Activated T-cell treated with anti-CD3 and anti-CD28 coated beads, Interleukin-2, amount 50 U/mL, for 24 hours (primary cell): ENCODE data around the gene CAPN15.
A peak's percentile ranks its signal among the peaks of the same experiment; 100 is the strongest.
"Not testable (repeated sequence)": the region's sequence is repeated elsewhere in the genome, so short reads cannot be mapped to it uniquely, and the experiment has no call there.

ENCODE experiments used
- DNase-seq: peaks from one replicate; pipeline ENCODE4 v3.0.0-alpha.2; 2020
- H3K27ac Mint-ChIP-seq: 2 replicates; pipeline ENCODE4 v1.8.0; 2020; ENCODE audit warnings: mild to moderate bottlenecking, mixed read lengths
- H3K27me3 Mint-ChIP-seq: 2 replicates; pipeline ENCODE4 v1.8.0; 2020; ENCODE audit warnings: mixed read lengths
- H3K36me3 Mint-ChIP-seq: 2 replicates; pipeline ENCODE4 v1.8.0; 2020; ENCODE audit warnings: low read depth, mixed read lengths
- H3K4me1 Mint-ChIP-seq: 2 replicates; pipeline ENCODE4 v1.8.0; 2020; ENCODE audit warnings: low read depth, mixed read lengths
- H3K4me3 Mint-ChIP-seq: 2 replicates; pipeline ENCODE4 v1.8.0; 2020; ENCODE audit warnings: mild to moderate bottlenecking, moderate library complexity, mixed read lengths
- H3K9me3 Mint-ChIP-seq: 2 replicates; pipeline ENCODE4 v1.8.0; 2020; ENCODE audit warnings: mixed read lengths

Gene CAPN15

DNA sequence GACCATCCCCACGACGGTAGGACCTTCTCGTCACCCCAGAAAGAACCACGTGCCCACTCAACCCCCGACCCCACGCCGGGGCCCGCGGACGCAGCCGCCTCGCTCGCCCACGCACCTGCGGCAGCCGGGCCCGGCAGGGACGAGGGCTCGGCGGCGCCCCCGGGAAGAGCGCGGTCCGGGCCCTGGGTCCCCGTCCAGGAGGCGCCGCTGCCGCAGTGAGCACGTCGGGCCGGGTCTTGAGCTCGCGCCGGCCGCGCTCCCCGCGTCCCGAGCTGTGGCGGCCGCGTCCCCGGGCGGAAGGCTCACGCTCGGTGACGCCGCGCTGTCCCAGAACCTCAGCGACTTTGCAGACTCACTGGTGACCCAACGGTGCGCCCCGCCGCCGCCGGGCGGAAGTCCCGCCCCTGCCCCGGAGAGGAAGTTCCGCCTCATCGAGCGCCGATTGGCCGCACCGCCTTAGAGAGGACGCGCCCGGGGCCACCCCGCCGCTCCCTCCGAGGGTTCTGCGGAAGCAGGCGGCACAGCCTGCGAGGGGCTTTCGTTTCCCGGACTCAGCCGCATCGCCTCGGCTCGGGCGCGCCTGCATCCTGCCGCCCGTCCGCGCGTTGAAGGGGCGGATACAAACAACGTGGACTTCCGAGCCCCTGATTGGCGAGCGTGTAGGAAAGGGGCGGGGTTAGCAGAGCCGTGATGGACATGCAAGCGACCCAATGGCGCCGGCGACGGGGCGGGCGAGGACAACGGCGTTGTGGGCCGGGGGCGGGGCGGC lies 61.6 kb downstream of the CAPN15 start:
- Mint-ChIP-seq H3K27me3 (no peaks in the 10 kb centered on the region), H3K4me3 (peak overlapping the region; percentile 92), H3K4me1 (peaks cover 34% of the 10 kb centered on the region), H3K27ac (peak overlapping the region; percentile 98), H3K9me3 (no peaks in the 10 kb centered on the region), H3K36me3 (peaks cover 25% of the 10 kb centered on the region)
- peak; percentile 100 for DNase-seq

DNA sequence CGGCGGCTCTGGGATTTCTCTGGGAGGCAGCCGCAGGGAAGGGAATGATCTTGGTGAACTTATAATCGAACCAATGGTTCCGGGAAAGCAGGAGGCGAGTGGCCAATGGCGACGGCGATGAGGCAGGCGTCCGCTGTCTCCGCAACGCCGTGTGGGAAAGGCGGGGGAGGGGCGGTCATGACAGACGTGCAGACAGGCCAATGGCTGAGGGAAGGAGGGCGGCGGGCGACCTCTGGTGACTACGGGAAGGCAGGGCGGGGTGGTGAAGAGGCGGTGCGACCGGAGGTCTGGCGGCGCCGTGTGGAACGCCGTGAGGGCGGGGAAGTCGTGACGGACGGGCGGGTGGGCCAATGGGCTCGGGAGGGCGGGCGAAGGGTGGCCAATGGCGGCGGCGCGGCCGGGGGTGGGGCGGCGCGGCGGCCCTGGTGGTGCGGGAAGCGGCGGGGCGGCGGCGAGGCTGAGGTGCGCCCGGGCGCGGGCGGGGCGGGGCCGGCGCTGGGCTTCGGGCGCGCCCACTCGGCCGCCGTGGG lies 62.2 kb downstream of the CAPN15 start, which contains the start of gene RAB40C:
TSS of gene RAB40C (plus strand) at position 409 of the 530 bp plus-strand sequence. CDS start 226 bp downstream, outside the sequence.
- Mint-ChIP-seq H3K4me1 (peaks cover 36% of the 10 kb centered on the region), H3K36me3 (peaks cover 25% of the 10 kb centered on the region), H3K4me3 (peak within 1 kb of the TSS; percentile 86)

DNA sequence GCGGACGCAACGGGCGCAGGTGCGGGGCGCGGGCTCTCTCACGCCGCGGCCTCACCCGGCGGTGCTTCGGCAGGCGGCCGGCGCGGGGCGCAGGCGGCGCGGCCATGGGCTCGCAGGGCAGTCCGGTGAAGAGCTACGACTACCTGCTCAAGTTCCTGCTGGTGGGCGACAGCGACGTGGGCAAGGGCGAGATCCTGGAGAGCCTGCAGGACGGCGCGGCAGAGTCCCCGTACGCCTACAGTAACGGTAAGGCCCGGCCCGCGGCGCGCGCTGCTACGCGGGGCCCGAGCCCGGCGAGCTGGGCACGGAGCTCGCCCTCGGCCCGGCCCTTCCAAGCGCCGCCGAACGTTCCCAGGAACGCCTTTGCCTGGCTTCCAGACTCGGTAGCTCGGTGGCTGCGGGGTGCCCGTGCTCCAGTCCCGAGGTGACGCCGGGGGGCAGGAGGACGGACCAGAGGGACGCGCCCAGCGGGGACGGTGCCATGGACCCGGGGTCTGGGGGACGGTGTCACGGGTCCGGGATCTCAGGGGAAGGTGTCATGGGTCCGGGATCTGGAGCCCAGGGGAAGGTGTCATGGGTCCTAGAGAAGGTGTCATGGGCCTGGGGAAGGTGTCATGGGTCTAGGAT lies 62.8 kb downstream of the CAPN15 start:
- H3K4me3 Mint-ChIP-seq: peak overlapping the region; percentile 81
- H3K36me3 Mint-ChIP-seq: peaks cover 25% of the 10 kb centered on the region
- DNase-seq: no peak
- H3K27me3 Mint-ChIP-seq: no peaks in the 10 kb centered on the region
- H3K4me1 Mint-ChIP-seq: peaks cover 39% of the 10 kb centered on the region
- no peaks in the 10 kb centered on the region for H3K9me3 Mint-ChIP-seq
- peak overlapping the region; percentile 86 for H3K27ac Mint-ChIP-seq

More for the DNA sequence above, 62.2 kb downstream of the CAPN15 start, which contains the start of gene RAB40C:
- no peaks in the 10 kb centered on the region for H3K9me3 Mint-ChIP-seq
- H3K27ac Mint-ChIP-seq: peak within 1 kb of the TSS; percentile 98
- no peaks in the 10 kb centered on the region for H3K27me3 Mint-ChIP-seq
- peak; percentile 99 for DNase-seq

DNA sequence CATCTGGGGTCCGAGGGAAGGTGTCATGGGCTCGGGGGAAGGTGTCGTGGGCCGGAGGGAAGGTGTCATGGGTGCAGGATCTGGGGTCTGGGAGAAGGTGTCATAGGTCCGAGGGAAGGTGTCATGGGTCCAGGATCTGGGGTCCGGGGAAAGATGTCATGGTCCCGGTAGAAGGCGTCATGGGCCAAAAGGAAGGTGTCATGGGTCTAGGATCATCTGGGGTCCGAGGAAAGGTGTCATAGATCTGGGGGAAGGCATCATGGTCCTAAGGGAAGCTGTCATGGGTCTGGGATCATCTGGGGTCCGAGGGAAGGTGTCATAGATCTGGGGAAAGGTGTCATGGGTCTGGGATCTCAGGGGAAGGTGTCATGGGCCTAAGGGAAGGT lies 63.3 kb downstream of the CAPN15 start:
- peaks cover 39% of the 10 kb centered on the region for H3K4me1 Mint-ChIP-seq
- peak overlapping the region; percentile 81 for H3K4me3 Mint-ChIP-seq
- peak overlapping the region; percentile 86 for H3K27ac Mint-ChIP-seq
- peaks cover 25% of the 10 kb centered on the region for H3K36me3 Mint-ChIP-seq
- no peaks in the 10 kb centered on the region for H3K27me3 Mint-ChIP-seq
- DNase-seq: no peak
- H3K9me3 Mint-ChIP-seq: no peaks in the 10 kb centered on the region

DNA sequence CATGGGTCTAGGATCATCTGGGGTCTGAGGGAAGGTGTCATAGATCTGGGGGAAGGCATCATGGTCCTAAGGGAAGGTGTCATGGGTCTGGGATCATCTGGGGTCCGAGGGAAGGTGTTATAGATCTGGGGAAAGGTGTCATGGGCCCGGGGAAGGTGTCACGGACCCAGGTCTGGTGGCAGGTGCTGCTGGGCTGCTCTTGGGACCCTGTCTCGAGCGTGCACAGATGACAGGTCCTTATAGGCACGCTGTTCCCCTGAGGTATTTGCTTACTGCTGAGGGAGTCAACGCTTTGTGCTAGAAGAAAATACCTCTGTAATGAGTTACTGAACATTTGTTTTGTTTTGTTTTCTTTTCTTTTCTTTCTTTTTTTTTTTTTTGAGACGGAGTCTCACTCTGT lies 63.7 kb downstream of the CAPN15 start:
- no peak for DNase-seq
- Mint-ChIP-seq H3K9me3 (no peaks in the 10 kb centered on the region), H3K27me3 (no peaks in the 10 kb centered on the region), H3K27ac (peak overlapping the region; percentile 86), H3K36me3 (peaks cover 29% of the 10 kb centered on the region), H3K4me3 (peak overlapping the region; percentile 81), H3K4me1 (peaks cover 43% of the 10 kb centered on the region)

DNA sequence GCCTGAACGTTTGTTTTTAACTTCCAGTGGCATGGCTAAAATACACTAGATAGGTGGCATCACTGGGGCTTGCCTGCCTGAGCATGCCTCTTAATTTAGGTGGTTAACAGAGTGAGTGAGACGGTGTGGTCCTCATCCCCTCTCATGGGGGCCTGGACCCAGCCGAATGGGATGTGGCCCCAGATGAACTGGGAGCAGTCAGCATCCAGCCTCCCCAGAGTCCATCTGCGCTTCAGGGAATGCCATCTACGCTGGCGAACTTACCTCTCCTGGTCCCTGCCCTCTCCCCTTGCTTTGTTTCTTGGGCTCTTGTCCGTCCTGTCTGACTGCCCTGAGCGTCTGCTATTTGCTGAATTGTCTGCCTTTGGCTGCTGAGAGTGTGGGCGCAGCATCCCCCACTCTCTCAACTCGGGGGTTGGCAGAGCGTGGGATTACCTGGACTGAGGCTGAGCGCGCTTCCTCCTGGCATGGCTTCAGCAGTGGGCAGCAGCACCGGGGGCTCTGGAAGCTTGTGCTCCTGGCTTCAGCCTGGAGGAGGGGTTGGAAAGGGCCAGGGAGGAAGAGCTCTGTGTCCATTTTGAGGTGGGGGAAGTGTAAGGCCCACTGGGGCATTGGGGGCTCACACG lies 64.5 kb downstream of the CAPN15 start:
- Mint-ChIP-seq H3K4me3 (peak overlapping the region; percentile 81), H3K27me3 (no peaks in the 10 kb centered on the region), H3K4me1 (peaks cover 41% of the 10 kb centered on the region), H3K27ac (no peak overlapping the region), H3K36me3 (peaks cover 37% of the 10 kb centered on the region), H3K9me3 (no peaks in the 10 kb centered on the region)
- no peak for DNase-seq

DNA sequence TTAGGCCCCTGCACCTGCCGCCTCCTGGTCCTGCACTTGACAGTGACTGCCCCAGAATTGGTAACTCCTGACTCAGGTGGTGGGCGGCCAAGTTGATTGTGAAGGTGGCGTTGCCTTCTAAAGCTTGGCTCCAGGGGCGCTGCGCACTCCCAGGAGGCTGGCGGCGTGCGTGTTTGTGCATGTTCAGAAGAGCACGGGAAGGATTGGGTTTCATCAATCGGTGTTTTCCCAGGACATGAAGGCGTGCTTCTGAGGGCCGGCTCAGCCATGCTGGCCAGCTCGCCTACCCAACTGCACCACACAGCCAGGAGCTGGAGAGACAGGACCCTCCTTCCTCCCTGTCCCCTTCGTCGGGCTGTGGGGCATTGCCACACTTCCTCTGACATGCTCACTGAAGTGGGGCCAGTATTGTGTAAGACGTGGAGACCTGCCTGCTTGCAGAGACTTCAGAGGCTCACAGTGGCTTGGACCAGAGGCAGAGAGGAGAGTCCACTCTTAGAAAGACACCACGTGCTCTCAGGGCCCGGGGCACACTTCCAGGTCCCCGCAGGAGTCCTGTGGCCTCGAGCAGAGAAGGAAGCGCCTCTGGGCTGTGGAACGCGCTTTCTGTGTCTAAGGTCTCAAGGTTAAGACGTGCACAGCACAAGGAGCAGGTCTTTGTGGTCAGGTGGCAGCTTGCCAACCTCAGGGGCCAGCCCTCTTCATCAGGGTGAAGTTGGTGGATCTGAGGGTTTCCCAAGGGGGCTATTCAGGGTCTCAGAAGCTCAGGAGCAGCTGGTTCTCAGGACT lies 65.2 kb downstream of the CAPN15 start:
- Mint-ChIP-seq H3K27me3 (no peaks in the 10 kb centered on the region), H3K4me3 (no peak overlapping the region), H3K27ac (no peak overlapping the region), H3K4me1 (peaks cover 38% of the 10 kb centered on the region), H3K9me3 (no peaks in the 10 kb centered on the region), H3K36me3 (peaks cover 33% of the 10 kb centered on the region)
- no peak for DNase-seq

DNA sequence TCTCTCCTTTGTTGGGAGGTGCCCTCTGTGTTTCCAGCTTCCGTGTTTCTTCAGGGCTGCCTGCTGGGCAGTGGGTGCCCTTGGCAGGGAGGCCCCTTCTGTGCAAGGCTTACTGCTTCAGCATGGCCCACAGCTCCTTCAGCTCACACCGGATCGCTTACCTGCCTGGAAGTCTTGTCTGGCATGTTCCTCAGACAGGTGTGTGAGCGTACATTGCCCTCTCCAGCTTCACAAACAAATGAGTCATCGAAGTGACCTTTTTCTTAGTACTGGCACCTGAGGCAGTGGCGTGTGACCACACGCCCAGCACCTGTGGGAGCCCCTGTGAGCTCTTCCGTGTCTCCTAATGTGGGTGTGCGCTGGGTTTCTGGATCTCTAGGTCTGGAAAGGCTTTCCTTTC lies 65.9 kb downstream of the CAPN15 start:
- no peak for DNase-seq
- no peak overlapping the region for H3K4me3 Mint-ChIP-seq
- H3K4me1 Mint-ChIP-seq: peaks cover 38% of the 10 kb centered on the region
- peaks cover 26% of the 10 kb centered on the region for H3K36me3 Mint-ChIP-seq
- H3K27me3 Mint-ChIP-seq: no peaks in the 10 kb centered on the region
- no peak overlapping the region for H3K27ac Mint-ChIP-seq
- H3K9me3 Mint-ChIP-seq: no peaks in the 10 kb centered on the region

DNA sequence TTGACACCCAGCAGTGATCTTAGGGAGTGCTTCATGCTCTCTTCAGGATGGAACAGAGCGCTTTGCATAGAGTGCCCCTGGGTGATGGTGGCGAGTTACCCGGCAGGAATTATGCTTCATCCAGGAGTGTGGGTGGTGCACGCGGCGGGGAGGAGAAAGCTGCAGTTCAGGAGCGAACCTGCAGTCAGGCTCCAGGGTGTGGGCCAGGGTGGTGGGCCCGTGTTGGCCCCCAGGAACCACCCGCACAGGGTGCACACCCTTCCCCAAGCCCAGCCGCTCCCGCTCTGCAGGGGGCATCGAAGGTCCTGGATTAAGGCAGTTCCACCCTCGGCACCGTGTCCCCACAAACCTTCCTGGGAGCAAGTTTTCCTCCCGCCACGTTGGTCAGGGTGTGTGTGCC lies 66.3 kb downstream of the CAPN15 start:
- Mint-ChIP-seq H3K27ac (no peak overlapping the region), H3K4me1 (peaks cover 38% of the 10 kb centered on the region), H3K36me3 (peaks cover 27% of the 10 kb centered on the region), H3K27me3 (no peaks in the 10 kb centered on the region), H3K4me3 (no peak overlapping the region), H3K9me3 (no peaks in the 10 kb centered on the region)
- DNase-seq: no peak

DNA sequence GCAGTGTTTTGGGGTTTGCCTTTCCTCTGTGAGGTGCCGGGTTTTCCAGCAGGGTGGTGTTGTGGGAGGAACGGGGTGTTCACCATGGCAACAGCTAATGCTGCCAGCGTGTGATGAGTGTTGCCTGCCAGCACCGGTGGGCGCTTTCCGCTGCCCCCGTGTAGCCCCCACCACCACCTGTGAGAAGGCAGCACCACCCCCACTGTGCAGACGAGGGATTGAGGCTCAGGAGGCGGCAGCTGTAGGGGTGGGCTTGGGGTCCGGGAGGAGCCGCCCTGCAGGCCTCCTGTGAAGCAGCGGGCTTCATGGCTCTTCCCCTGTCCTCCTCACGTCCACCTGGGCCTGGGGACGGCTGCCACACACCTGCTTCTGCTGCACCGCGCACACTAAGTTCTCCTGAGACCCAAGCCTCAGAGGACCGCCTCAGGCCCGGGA lies 67.6 kb downstream of the CAPN15 start:
- DNase-seq: no peak
- Mint-ChIP-seq H3K27me3 (no peaks in the 10 kb centered on the region), H3K4me1 (peaks cover 38% of the 10 kb centered on the region), H3K36me3 (peaks cover 33% of the 10 kb centered on the region), H3K27ac (no peak overlapping the region), H3K9me3 (no peaks in the 10 kb centered on the region), H3K4me3 (no peak overlapping the region)

DNA sequence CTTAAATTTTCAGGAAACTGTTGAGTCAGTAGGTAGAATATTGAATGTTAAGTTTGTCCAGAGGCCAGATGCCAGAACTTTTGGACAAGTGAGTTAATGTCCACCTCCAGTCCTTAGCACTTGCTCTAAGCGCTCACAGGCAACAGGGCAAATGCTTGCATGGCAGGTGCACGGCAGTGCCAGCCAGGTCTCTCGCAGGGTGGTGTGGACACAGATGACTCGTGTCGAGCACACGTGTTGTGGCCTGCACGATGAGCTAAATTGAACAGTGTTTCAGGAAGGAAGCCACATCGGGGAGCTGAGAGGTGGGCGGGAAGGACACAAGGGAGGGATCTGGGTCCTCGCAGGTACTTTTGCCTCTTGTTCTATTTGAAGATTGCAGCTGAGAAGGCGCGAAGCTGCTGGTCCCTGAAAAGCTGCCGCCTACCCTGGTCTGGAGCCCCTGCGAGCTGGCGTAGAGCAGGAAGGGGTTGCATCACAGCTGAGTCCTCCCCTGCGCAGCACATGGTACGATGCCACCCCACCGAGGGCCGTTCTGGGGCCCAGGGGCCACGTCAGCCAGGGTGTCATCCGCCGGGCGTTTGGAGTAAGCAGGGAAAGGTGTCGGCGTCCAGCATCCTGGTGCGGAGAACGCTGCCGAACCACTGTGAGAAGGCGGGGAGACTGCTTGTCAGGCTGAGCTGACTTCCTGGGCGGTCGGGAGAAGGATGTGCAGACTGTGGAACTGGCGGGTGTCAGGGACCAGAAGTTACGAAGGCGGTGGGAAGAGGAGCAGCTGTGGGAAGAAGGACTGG lies 68.6 kb downstream of the CAPN15 start:
- no peak overlapping the region for H3K4me3 Mint-ChIP-seq
- peaks cover 31% of the 10 kb centered on the region for H3K4me1 Mint-ChIP-seq
- H3K27me3 Mint-ChIP-seq: no peaks in the 10 kb centered on the region
- H3K36me3 Mint-ChIP-seq: peaks cover 32% of the 10 kb centered on the region
- no peaks in the 10 kb centered on the region for H3K9me3 Mint-ChIP-seq
- H3K27ac Mint-ChIP-seq: peak overlapping the region; percentile 58
- no peak for DNase-seq

DNA sequence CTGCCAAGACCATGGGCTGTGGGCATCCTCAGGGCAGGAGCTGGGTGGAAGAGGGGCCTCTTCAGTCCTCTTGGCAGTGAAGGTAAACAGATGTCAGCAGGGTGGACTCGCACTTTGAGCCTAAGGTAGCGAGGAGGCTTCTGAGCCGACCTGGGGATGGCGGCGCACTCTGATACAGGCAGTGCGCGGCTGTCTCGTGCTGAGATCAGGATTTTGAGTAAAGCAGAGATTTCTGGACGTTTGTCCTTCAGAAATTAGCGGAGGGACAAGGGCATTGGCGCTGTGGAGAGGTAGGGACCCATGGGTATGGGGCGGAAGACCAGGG lies 69.2 kb downstream of the CAPN15 start:
- no peak for DNase-seq
- Mint-ChIP-seq H3K36me3 (peaks cover 35% of the 10 kb centered on the region), H3K27ac (no peak overlapping the region), H3K9me3 (no peaks in the 10 kb centered on the region), H3K27me3 (no peaks in the 10 kb centered on the region), H3K4me1 (peaks cover 31% of the 10 kb centered on the region), H3K4me3 (no peak overlapping the region)

DNA sequence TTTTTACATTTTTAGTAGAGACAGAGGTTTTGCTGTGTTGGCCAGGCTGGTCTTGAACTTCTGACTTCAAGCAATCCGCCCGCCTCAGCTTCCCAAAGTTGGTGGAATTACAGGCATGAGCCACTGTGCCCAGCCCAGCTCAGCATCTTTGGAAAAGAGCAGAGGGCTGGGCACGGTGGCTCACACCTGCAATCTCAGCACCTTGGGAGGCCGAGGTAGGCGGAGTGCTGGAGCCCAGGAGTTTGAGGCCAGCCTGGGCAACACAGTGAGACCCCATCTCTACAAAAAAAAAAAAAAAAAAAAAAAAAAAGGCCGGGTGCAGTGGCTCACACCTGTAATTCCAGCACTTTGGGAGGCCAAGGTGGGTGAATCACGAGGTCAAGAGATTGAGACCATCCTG lies 70.1 kb downstream of the CAPN15 start:
- H3K27ac Mint-ChIP-seq, H3K9me3 Mint-ChIP-seq, H3K4me3 Mint-ChIP-seq, DNase-seq, H3K27me3 Mint-ChIP-seq: not testable (repeated sequence)
- H3K4me1 Mint-ChIP-seq: peaks cover 24% of the 10 kb centered on the region
- peaks cover 35% of the 10 kb centered on the region for H3K36me3 Mint-ChIP-seq
